HuH-7 (cell line): ENCODE results near the gene OR6B1.
A peak's percentile ranks its signal among the peaks of the same experiment; 100 is the strongest.
"Not testable (repeated sequence)": the region's sequence is repeated elsewhere in the genome, so short reads cannot be mapped to it uniquely, and the experiment has no call there.

Experiments used
- DNase-seq: peaks from one replicate; pipeline ENCODE4 v3.0.0; 2011; ENCODE audit warnings: low spot score

The OR6B1 gene

GRCh38 chr7:144038887-144039286 is 38.8 kb downstream of the OR6B1 start:
- DNase-seq = no peak

- peak; percentile 17 for DNase-seq
These were observed 48.5 kb downstream of the OR6B1 start, which contains the start of gene OR2A5 for GRCh38 chr7:144048648-144049047. TSS of gene OR2A5 (plus strand) at chr7:144048948. CDS start at chr7:144050402, 1,454 bp downstream.

GRCh38 chr7:144049491-144049890 is 49.4 kb downstream of the OR6B1 start:
- no peak for DNase-seq

- no peak for DNase-seq
These were observed 50.0 kb downstream of the OR6B1 start for GRCh38 chr7:144050093-144050492.

- DNase-seq = not testable (repeated sequence)
These were observed 50.8 kb downstream of the OR6B1 start for GRCh38 chr7:144050884-144051283.

GRCh38 chr7:144057954-144058353 is 57.8 kb downstream of the OR6B1 start:
- DNase-seq = peak; percentile 29
